SH-SY5Y (cell line): ENCODE data around the gene ABHD16B.

Experiments
- GATA2 ChIP-seq: IDR thresholded peaks from 2 replicates; pipeline ENCODE4 v1.6.1; 2011; ENCODE audit warnings: mild to moderate bottlenecking, low read depth, low read length
- GATA3 ChIP-seq: IDR thresholded peaks from 2 replicates; pipeline ENCODE4 v1.6.1; 2011; ENCODE audit warnings: low read depth, mild to moderate bottlenecking, low read length, moderate library complexity

DNA sequence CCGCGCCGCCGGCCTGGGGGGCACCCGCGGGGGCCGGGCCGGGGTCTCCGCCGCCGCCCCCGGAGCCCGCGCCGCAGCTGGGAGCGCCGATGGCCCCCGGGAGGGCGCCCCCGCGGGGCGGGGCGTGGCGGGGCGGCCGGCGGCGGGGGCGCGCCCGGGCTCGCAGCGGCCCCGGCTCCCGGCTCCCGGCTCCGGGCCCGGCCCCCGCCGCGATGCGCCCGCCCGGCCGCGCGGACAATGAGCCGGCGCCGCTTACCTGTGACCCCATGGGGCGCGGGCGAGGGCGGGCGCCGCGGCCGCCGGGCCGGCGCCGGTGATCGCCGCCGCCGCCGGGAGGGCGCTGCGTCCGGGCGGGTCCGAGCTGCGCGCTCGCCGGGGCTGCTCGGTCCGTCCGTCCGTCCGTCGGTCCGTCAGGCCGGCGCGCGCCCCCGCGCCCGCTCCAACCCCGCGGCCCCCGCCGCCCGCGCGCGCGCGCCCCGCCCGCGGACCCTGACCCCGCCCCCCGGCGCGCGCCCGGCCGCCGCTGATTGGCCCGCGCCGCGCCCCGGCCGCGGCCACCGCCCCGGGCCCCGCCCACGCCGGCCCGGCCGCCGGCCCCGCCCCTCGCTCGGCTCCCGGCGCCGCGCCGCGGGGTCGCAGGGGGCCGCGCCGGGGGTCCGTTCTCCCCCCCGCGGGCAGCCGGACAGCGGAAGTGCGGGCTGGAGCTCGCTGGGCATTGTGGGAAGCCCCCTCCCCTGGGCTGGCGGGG is 30.3 kb upstream of the ABHD16B start, which contains the start of gene ZBTB46:
- no peak for TF ChIP-seq GATA2
- no peak for TF ChIP-seq GATA3
